GM19395 (cell line): ENCODE results near the gene PRKCD.

ENCODE experiments used
- ATAC-seq: cut with Tn5 transposase; IDR thresholded peaks from one replicate; pipeline ENCODE4 v1.9.1; 2021; ENCODE audit warnings: mild to moderate bottlenecking, moderate library complexity; ENCODE audit not compliant: unreplicated experiment

The PRKCD gene

GRCh38 chr3:53230789-53231188, 69.8 kb downstream of the PRKCD start:
- ATAC-seq = no peak

GRCh38 chr3:53231532-53232511, 70.8 kb downstream of the PRKCD start:
- ATAC-seq = no peak

DNA sequence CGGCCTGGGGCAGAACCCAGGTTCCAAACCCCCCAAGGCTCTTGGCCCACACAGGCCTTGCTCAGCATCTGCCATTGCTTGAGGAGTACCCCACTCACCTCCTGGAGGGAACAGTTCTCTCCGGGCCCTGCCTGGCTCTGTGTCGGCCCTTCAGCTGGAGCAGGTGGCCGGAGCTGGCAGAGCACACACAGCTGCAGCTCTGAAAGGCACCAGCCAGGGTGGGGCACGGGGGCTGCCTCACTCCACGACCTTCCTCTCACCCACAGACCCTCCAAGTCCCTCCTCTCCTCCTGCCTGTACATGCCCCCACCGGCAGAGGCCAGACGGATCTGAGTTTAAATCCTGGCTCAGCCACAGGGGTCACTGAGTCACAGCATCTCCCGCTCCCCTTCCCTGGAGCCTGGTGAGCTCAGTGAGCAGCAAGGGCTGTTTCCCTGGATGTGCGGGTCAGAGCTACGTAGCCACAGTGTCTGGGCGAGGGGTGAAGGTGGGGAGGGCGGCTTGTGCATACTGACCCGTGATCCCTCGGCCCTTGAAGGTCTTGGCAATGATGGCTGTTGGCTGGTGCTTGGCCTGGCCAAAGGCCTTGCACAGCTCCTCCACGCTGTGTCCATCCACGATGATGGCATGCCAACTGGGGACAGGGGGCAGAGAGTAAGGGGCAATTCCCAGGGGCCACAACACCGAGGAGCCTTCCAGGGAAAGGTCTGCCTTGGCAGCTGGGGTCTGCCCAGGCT, 71.8 kb downstream of the PRKCD start:
- ATAC-seq = no peak

- no peak for ATAC-seq
These were observed 73.3 kb downstream of the PRKCD start for GRCh38 chr3:53234130-53234840.

- ATAC-seq = no peak
These were observed 73.8 kb downstream of the PRKCD start for GRCh38 chr3:53234841-53235232.

DNA sequence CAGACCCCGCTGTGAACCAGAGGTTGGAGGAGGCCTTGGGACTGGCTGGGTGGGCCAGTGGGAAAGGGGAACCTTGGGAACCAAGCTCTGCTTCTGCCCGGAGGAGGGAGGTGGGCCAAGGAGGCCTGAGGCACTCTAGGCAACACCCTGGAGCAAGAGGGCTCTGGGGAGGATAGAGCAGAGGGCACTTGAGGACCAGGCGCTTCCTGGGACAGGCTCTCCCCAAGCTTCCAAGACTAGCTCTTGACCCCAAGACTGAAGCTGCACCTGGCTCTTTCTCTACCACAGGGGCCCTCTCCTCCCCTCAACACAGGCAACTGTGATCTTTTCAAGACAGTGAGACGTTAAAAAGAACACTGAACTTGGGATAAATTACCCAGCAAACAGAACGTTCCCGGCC, 74.5 kb downstream of the PRKCD start:
- ATAC-seq = no peak

- ATAC-seq = no peak
These were observed 75.3 kb downstream of the PRKCD start for GRCh38 chr3:53236112-53236841.

- no peak for ATAC-seq
These were observed 77.2 kb downstream of the PRKCD start for GRCh38 chr3:53238051-53238850.

- no peak for ATAC-seq
These were observed 77.9 kb downstream of the PRKCD start for GRCh38 chr3:53238886-53239285.

- ATAC-seq = no peak
These were observed 78.8 kb downstream of the PRKCD start for GRCh38 chr3:53239800-53240199.

- ATAC-seq = no peak
These were observed 80.3 kb downstream of the PRKCD start for GRCh38 chr3:53240989-53241972.

DNA sequence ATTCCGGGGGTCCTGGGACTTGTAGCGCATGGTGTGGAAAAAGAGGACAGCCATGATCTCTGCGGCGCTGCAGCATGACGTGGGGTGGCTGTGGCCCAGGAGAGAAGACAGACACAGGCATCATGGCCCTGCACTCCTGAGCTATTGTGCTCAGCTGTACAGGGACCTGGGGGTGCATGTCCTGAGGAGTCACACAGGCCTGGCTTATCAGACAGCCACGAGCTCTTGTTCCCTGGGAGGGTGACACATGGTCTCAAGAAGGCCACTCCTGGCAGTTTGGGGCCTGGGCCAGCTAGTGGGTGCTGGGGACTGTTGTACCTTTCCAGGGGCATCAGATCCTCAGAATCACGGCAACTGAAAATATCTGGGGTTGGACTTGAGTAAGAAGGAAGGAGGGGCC, 81.1 kb downstream of the PRKCD start:
- no peak for ATAC-seq
